ENCODE data around the gene ABCA2. TPM values are rescaled to one million over a fixed set of nuclear protein-coding genes. Genes with fewer than 3 reads are reported as not detected.

Gene ABCA2
- total RNA-seq, 4 donors from 2014 or later: 3.5 to 14.7 (median 7.6) TPM

DNA sequence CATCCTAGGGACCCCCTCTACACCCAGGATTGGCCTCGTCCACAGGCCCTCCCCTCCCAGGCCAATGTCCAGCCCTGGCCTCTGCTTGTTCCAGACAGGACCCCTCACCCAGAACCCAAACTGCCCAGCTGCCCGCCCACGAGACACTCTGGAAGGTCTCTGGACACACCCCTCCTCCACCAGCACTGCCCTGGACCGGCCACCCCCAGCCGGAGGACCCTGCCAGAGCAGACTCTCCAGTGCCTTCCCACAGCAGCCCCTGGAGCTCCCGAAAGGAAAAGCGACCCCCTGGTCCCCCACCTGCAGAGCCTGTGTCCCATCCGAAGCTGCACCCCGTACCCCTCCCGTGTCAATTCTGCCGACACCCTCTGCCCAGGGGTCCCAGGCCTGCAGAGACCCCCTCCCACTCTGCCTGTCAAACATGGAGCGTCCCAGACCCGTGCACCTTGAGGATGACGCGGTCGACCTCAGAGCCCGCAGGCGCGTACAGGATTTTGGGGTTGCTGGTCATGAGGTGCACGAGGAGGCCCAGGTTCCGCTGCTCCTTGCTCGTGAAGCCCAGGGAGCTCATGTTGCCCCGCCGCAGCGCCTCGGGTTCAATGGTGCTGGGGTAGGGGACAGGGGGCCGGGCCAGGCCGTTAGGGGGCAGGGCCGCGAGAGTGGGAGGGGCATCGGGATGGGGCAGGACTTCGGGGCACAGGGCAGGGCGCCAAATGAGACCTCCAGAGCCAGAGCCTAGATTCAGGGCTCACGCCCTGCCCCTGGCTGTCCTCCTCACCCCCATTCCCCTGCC, 8.0 kb downstream of the ABCA2 start:
- no peak overlapping the region for H3K4me3 ChIP-seq
- DNase-seq: no peak
- H3K4me1 ChIP-seq: peaks cover 0 to 6% (median 0%) of the 10 kb centered on the region in 3 donors
- H3K36me3 ChIP-seq: peaks cover 0 to 42% (median 0%) of the 10 kb centered on the region in 3 donors
- no peak overlapping the region for H3K27ac ChIP-seq
- TF ChIP-seq POLR2A (IDR thresholded peaks at IDR 0.05): no peak
- TF ChIP-seq, protein P1, sequence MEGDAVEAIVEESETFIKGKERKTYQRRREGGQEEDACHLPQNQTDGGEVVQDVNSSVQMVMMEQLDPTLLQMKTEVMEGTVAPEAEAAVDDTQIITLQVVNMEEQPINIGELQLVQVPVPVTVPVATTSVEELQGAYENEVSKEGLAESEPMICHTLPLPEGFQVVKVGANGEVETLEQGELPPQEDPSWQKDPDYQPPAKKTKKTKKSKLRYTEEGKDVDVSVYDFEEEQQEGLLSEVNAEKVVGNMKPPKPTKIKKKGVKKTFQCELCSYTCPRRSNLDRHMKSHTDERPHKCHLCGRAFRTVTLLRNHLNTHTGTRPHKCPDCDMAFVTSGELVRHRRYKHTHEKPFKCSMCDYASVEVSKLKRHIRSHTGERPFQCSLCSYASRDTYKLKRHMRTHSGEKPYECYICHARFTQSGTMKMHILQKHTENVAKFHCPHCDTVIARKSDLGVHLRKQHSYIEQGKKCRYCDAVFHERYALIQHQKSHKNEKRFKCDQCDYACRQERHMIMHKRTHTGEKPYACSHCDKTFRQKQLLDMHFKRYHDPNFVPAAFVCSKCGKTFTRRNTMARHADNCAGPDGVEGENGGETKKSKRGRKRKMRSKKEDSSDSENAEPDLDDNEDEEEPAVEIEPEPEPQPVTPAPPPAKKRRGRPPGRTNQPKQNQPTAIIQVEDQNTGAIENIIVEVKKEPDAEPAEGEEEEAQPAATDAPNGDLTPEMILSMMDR (IDR thresholded peaks at IDR 0.05): no peak
- no peaks in the 10 kb centered on the region for H3K9me3 ChIP-seq
- intact Hi-C loops (cut with DNase I): no loop called here
- 90% methylated on average over 2 to 6 of the region's 34 CpGs for WGBS, 2 donors
- H3K27me3 ChIP-seq: no peaks in the 10 kb centered on the region

GRCh38 chr9:137018761-137019559, 9.1 kb downstream of the ABCA2 start:
- Histone ChIP-seq H3K9me3 (no peaks in the 10 kb centered on the region), H3K36me3 (peaks cover 0 to 53% (median 0%) of the 10 kb centered on the region in 3 donors), H3K27ac (no peak overlapping the region), H3K27me3 (no peaks in the 10 kb centered on the region), H3K4me1 (peaks cover 0 to 3% (median 0%) of the 10 kb centered on the region in 3 donors), H3K4me3 (no peak overlapping the region)
- intact Hi-C loops (cut with DNase I): no loop called here
- 70 to 82% methylated on average over 17 to 19 of the region's 36 CpGs for WGBS, 2 donors
- no peak for TF ChIP-seq POLR2A (IDR thresholded peaks at IDR 0.05)
- TF ChIP-seq, protein P1 (IDR thresholded peaks at IDR 0.05): peak in 1 of 6 experiments; percentile 22
- DNase-seq: no peak

- no peaks in the 10 kb centered on the region for H3K27me3 ChIP-seq
- TF ChIP-seq, protein P1 (IDR thresholded peaks at IDR 0.05): no peak
- TF ChIP-seq POLR2A (IDR thresholded peaks at IDR 0.05): no peak
- DNase-seq: no peak
- H3K4me1 ChIP-seq: peaks cover 0 to 3% (median 0%) of the 10 kb centered on the region in 3 donors
- intact Hi-C loops (cut with DNase I): no loop called here
- no peak overlapping the region for H3K27ac ChIP-seq
- H3K9me3 ChIP-seq: no peaks in the 10 kb centered on the region
- WGBS, 2 donors: 87% methylated on average over 10 of the region's 45 CpGs; no CpG with 5 or more reads in 1 of the 2 donors
- H3K36me3 ChIP-seq: peaks cover 0 to 63% (median 0%) of the 10 kb centered on the region in 3 donors
- H3K4me3 ChIP-seq: no peak overlapping the region
Measured at GRCh38 chr9:137017791-137018497, 10.1 kb downstream of the ABCA2 start.

DNA sequence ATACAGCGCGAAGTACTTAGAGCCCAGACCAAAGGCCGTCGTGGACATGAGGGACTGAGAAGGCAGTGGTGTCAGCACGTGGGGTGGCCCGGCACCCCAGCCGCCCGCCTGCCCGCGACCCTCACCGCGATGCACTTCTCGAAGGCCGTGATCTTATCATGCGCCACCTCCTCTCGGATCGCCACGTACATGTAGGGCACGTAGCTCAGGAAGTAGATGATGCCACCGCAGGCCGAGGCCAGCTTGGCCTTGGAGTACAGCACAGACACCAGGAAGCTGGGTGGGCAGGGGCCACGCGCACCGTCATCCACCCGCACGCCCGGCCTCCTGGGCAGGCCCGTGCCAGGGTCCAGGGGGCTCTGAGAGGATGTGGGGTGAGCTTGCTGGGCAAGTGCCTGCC, 11.0 kb downstream of the ABCA2 start:
- Histone ChIP-seq H3K27ac (no peak overlapping the region), H3K4me3 (no peak overlapping the region), H3K4me1 (no peaks in the 10 kb centered on the region), H3K36me3 (peaks cover 0 to 72% (median 0%) of the 10 kb centered on the region in 3 donors), H3K27me3 (no peaks in the 10 kb centered on the region), H3K9me3 (no peaks in the 10 kb centered on the region)
- no peak for DNase-seq
- TF ChIP-seq, protein P1 (IDR thresholded peaks at IDR 0.05): no peak
- no peak for TF ChIP-seq POLR2A (IDR thresholded peaks at IDR 0.05)
- intact Hi-C loops (cut with DNase I): no loop called here
- 91 to 98% methylated on average over 13 to 21 of the region's 28 CpGs for WGBS, 2 donors

Data from esophagus squamous epithelium (tissue), 5 donors.